Fibroblast of skin of back (primary cell): ENCODE measurements around the gene SLC7A8. TPM values are rescaled to one million over a fixed set of nuclear protein-coding genes. Genes with fewer than 3 reads are reported as not detected.
"Not testable (repeated sequence)": the region's sequence is repeated elsewhere in the genome, so short reads cannot be mapped to it uniquely, and the experiment has no call there.

Source experiments
- DNase-seq: peaks from one replicate; pipeline ENCODE4 v3.0.0-alpha.2; 2013
- polyA plus RNA-seq, 2 experiments: library from polyadenylated mRNA; unstranded; fragments of 120-200 nt; gene quantifications; one replicate each; pipeline ENCODE4 v1.2.1, GENCODE V29; 2013; ENCODE audit not compliant: insufficient read length in 2 of 2

The SLC7A8 gene
- 0.30 TPM for polyA plus RNA-seq (2013, experiment 1 of 2; ENCODE audit: insufficient read length)
- polyA plus RNA-seq (2013, experiment 2 of 2; ENCODE audit: insufficient read length): 0.40 TPM

- DNase-seq: no peak
Observed at GRCh38 chr14:23183479-23183878, at the start of gene SLC7A8. SLC7A8 (minus strand) TSS chr14:23183660; CDS start chr14:23182914, 746 bp downstream.

DNA sequence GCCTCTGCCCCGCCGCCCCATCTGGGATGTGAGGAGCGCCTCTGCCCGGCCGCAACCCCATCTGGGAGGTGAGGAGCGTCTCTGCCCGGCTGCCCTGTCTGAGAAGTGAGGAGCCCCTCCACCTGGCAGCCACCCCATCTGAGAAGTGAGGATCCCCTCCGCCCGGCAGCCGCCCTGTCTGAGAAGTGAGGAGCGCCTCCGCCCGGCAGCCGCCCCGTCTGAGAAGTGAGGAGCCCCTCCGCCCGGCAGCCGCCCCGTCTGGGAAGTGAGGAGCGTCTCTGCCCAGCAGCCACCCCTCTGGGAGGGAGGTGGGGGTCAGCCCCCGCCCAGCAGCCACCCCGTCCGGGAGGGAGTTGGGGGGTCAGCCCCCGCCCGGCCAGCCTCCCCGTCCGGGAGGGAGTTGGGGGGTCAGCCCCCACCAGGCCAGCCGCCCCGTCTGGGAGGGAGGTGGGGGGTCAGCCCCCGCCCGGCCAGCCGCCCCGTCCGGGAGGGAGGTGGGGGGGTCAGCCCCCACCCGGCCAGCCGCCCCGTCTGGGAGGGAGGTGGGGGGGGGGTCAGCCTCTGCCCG is 48.9 kb upstream of the SLC7A8 start:
- not testable (repeated sequence) for DNase-seq

GRCh38 chr14:23228812-23229211 is 45.4 kb upstream of the SLC7A8 start:
- DNase-seq: no peak

DNA sequence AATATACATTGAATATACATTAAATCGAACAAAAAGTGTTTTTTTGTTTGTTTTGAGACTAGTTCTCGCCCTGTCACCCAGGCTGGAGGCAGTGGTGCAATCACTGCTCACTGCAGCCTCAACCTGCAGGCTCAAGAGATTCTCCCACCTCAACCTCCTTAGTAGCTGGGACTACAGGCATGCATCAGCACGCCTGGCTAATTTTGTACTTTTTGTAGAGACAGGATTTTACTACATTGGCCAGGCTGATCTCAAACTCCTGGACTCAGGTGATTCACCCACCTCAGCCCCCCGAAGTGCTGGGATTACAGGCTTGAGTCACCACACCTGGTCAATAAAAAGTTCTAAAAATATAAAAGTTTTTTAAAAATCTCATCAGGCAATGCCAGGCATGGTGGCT is 44.1 kb upstream of the SLC7A8 start:
- DNase-seq: no peak

GRCh38 chr14:23224958-23225357 is 41.5 kb upstream of the SLC7A8 start:
- not testable (repeated sequence) for DNase-seq

GRCh38 chr14:23219075-23219474 is 35.6 kb upstream of the SLC7A8 start:
- DNase-seq: no peak

GRCh38 chr14:23217032-23218020 is 33.9 kb upstream of the SLC7A8 start:
- no peak for DNase-seq

DNA sequence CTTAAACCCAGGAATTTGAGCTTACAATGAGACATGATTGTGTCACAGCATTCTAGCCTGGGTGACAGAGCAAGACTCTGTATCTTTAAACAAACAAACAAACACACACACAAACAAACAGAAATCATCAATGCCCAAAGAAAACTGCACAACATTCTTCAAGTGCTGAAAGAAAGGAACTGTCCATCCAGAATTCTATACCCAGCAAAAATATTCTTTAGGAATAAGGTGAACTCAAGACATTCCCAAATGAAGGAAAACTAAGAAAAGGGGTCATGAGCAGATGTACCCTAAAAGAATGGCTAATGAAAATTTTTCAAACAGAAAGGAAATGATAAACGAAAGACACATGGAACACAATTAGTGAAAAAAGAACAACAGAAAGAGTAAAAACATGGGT is 32.0 kb upstream of the SLC7A8 start:
- no peak for DNase-seq

DNA sequence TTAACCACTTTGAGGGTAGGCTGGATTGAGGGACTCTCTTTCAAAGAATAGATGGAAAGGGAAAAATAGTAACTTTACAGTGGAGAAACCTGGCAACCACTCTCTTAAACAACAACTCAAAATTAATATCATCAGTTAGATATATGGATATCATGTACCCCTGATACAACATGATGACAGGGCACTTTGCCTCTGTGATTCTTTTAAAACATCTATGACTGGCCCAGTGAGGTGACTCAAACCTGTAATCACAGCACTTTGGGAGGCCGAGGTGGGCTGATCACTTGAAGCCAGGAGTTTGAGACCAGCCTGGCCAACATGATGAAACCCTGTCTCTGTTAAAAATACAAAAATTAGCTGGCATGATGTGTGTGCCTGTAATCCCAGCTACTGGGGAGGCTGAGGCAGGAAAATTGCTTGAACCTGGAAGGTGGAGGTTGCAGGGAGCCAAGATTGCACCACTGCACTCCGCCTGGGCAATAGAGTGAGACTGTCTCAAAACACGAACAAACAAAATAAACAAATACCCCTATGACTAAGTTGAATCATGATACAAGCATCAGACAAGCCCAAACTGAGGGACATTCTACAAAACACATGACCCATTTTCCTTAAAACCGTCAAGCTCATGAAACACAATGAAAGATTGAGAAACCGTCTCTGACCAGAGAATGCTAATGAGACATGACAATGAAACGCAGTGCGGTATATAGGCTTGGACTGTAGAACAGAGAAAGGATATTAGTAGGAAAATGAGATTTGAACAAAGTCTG is 26.4 kb upstream of the SLC7A8 start:
- no peak for DNase-seq

DNA sequence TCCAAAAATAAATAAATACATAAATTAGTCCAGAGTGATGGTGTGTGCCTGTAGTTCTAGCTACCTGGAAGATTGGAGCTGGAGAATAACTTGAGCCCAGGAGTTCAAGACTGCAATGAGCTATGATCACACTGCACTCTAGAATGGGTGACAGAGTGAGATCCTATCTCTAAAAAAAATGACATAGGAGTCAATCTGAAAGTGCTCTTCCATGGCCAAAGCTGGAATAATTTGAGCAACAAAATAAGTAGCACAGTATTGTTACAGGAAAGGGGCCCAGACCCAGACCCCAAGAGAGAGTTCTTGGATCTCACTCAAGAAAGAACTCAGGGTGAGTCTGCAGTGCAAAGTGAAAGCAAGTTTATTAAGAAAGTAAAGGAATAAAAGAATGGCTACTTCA is 24.9 kb upstream of the SLC7A8 start:
- DNase-seq: no peak

- DNase-seq: no peak
Observed at GRCh38 chr14:23207146-23207540, 23.7 kb upstream of the SLC7A8 start.

DNA sequence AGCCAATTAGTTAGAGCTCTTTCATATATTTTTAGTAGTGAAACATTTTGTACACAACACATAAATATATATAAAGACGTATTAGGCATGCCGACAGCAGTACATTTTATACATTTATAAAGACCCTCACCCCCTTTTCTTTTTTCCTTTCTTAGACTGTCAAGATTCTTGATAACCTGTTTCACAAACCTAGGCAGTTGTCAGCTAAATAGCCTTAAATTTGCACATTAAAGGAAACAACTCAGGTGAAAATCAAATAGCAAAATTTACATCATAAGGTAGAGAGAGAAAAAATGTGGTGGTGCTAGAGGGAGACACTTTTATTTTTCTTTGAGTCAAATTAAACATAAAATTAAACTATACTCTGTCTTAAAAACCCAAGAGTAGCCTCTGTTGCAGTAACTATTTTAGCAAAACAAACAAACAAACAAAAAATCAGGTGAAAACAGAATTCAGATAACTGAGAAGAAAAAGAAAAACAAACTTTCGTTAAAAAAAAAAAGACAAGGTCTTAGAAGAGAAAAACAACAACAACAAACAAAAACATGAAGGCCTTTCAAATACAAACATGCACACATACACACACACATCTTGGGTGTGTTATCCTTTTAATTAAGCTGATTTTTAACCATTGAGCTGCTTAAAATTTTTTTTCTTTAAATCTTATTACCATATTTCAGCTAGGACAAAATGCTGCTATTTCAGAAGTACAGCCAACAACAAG is 23.1 kb upstream of the SLC7A8 start:
- DNase-seq: no peak

DNA sequence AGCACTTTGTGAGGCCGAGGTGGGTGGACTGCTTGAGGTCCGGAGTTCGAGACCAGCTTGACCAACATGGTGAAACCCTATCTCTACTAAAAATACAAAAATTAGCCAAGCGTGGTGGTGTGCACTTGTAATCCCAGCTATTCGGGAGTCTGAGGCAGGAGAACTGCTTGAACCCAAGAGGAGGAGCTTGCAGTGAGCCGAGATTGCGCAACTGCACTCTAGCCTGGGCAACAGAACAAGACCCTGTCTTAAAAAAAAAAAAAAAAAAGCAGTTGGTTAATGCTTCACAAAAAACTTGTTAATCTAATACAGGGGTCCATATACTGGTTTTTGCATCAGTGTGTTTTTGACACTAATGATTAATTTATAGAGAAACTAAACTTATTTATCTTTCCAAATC is 18.5 kb upstream of the SLC7A8 start:
- DNase-seq: no peak

- DNase-seq: not testable (repeated sequence)
Observed at GRCh38 chr14:23199141-23199540, 15.7 kb upstream of the SLC7A8 start.

- DNase-seq: not testable (repeated sequence)
Observed at GRCh38 chr14:23196487-23196886, 13.0 kb upstream of the SLC7A8 start.

DNA sequence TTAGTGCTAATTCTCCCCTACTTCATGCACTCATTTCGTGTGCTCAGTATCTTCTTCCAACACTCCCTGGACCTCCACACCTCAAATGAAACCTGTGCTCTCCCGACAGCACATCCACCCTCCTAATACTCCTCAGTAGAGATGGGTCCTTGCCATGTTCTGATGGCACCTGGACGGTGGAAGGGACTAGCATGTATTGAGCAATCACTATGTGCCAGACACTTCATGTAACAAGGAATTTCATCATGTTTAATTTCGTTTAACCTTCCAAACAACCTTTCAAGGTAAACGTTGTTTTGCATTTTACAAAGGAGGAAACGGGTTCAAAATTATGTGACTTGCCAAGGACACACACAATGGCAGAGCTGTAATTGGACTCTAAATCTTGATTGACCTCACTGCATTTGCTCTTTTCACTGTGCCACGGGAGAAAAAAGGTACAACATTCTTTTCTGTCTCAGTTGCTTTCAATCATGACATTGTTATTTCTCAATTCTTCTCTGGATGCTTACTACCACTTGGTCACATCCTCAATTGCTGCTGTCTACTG is 12.2 kb upstream of the SLC7A8 start:
- DNase-seq: no peak

GRCh38 chr14:23193432-23193831 is 10.0 kb upstream of the SLC7A8 start:
- DNase-seq: no peak

DNA sequence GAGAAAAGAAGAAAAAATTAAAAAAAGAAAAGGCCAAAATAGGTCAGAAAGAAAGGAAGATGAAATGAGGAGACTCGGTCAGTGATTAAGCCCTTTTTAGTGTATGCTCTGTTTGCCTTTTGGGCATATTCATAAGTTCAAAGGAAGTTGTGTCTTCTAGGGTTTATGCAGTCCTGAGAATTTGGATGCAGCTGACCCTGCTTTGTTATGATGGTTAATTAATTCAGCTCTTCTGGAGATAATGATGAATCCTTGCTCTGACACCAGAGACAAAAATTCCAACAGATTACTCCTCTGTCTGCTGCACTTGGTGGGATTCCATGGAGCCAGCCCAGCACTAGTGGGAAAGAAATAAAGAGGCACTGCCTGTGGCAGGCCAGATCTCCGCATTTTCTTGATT is 4.5 kb upstream of the SLC7A8 start:
- no peak for DNase-seq

DNA sequence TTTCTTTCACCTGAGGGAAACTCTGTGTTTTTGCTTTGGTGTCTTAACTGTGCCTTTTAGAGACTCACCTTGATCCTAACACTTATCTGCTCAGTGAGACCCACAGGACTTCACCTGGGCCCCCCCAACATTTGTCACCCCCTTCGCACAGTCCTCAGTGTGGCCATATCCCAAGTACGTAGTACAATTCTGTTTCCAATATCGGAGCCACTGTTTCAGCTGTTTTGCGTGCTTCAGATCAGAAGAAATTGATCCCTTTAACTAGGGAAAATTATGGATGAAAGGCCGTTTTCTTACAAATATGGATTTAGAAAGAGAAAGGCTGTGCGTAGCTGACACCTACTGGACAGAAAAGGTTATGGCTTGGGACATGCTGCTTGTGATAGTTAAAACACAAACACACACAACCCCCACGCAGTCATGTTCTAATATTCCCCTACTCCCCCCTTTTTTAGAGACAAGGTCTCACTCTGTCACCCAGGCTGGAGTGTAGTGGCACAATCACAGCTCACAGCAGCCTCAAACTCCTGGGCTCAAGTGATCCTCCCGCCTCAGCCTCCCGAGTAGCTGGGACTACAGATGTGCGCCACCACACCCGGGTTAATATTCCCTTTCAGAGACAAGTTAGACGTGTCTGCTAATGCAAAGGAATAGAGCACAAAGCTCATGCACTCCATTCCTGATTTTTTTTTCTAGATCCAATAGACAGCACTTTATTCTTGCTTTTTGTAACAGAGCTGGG is 3.6 kb upstream of the SLC7A8 start:
- peak; percentile 58 for DNase-seq

DNA sequence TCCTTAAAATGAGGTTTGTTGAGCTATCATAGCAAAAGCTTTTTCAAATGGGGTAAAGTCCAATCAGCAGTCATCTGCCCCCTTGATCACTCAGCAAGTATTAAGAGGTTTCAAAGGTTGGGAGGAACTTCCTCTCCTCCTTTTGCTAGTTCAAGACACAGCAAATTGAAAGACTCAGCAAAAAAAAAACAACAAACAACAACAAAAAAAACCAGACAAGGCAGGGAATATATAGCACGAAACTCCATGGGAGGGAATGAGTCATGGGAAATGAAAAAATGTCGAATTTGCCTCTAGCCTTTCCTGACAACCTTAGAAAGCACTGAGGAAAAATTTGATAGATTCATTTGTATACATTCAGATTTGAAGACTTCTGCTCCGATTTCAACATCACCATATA is 1.6 kb upstream of the SLC7A8 start:
- DNase-seq: peak; percentile 48

DNA sequence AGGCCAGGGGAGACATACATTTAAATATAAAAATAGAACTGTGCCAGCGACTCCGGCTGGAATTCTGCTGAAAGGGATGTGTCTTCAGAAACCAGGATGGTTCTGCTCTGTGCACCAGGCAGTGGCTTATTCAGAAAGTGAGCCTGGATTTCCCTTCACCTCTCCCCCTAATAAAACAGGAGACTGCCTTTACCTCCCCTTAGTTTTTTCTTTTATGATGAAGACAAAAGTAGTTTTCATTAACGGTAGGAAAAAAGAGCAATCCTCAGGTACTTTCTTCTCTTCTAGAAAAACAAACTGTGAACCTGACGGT is 346 bp downstream of the SLC7A8 start:
- DNase-seq: no peak
